Endothelial cell of umbilical vein (primary cell): ENCODE data around the gene GAB1. TPM values are rescaled to one million over a fixed set of nuclear protein-coding genes. Genes with fewer than 3 reads are reported as not detected.

ENCODE experiments used
- BruUV-seq: library from RNA; stranded (reverse); fragments of 400-500 nt; replicated peaks from 2 replicates; lab custom pipeline; 2021; lab: Mats Ljungman, UMichigan
- CTCF ChIA-PET: fragments of 300-600, 350-600 bp; sonication (Branson Sonifier 250); formaldehyde crosslinking; loops from one replicate; lab custom pipeline; 2021; ENCODE audit warnings: antibody characterized with exemption, inconsistent platforms; lab: Charles Lee
- POLR2A ChIA-PET: fragments of 300-600, 350-600 bp; sonication (Branson Sonifier 250); formaldehyde crosslinking; loops from one replicate; lab custom pipeline; 2021; ENCODE audit warnings: antibody characterized with exemption, inconsistent platforms; lab: Charles Lee
- DNase-seq: peaks from one replicate; pipeline ENCODE4 v3.0.0-alpha.2; 2011; ENCODE audit warnings: low read depth, low spot score
- FAIRE-seq: peaks from 2 replicates; lab custom pipeline; 2011; peaks lifted over from hg19 to GRCh38; lab: Jason Lieb, UNC
- H2AFZ ChIP-seq: 2 replicates; pipeline ENCODE4 v1.6.0; 2012; ENCODE audit warnings: low read depth, low read length, control low read depth, inconsistent platforms
- H3K27ac ChIP-seq: 2 replicates; pipeline ENCODE4 v1.5.1; 2011; ENCODE audit warnings: low read depth, mild to moderate bottlenecking, control low read depth, low read length, moderate library complexity; ENCODE audit not compliant: insufficient read depth
- H3K27me3 ChIP-seq, 2 experiments: 2 replicates each; pipeline versions ENCODE4 v1.6.0 to v1.6.1; 2011; ENCODE audit warnings: low read length in 2 of 2, mixed read lengths in 1 of 2; ENCODE audit not compliant: control insufficient read depth in 2 of 2, insufficient read depth in 2 of 2
- H3K36me3 ChIP-seq, 2 experiments: 2 replicates in 1 of 2; 3 replicates in 1 of 2; pipeline ENCODE4 v1.5.1; 2011; ENCODE audit warnings: low read length in 2 of 2, mild to moderate bottlenecking in 1 of 2, moderate library complexity in 1 of 2; ENCODE audit not compliant: control insufficient read depth in 2 of 2, insufficient read depth in 2 of 2; ENCODE audit errors: extremely low read depth in 1 of 2
- H3K4me1 ChIP-seq: 3 replicates; pipeline ENCODE4 v1.5.1; 2011; ENCODE audit warnings: mild to moderate bottlenecking, low read length; ENCODE audit not compliant: control insufficient read depth, insufficient read depth; ENCODE audit errors: extremely low read depth
- H3K4me2 ChIP-seq: 2 replicates; pipeline ENCODE4 v1.6.1; 2011; ENCODE audit warnings: low read length, control low read depth, mixed read lengths; ENCODE audit not compliant: insufficient read depth
- H3K4me3 ChIP-seq, 3 experiments: fragments of 200-600 bp in 1 of 3; sonication (generic), shearing (Covaris generic) in 1 of 3; replicated peaks in 1 of 3; 2 replicates each; pipeline ENCODE4 v1.5.1; 2011 to 2016; ENCODE audit warnings: control low read depth in 3 of 3, low read length in 3 of 3, mild to moderate bottlenecking in 2 of 3, inconsistent platforms in 1 of 3, low read depth in 1 of 3, moderate library complexity in 1 of 3; ENCODE audit not compliant: insufficient read depth in 1 of 3
- H3K79me2 ChIP-seq: 2 replicates; pipeline ENCODE4 v1.6.0; 2012; ENCODE audit warnings: low read length, inconsistent platforms; ENCODE audit not compliant: control insufficient read depth, insufficient read depth
- H3K9ac ChIP-seq: replicated peaks from 2 replicates; pipeline ENCODE3; 2011; ENCODE audit warnings: low read length, control low read depth; ENCODE audit not compliant: insufficient read depth; ENCODE audit errors: extremely low read depth
- H3K9me1 ChIP-seq: replicated peaks from 3 replicates; pipeline ENCODE4 v1.6.0; 2011; ENCODE audit warnings: mild to moderate bottlenecking, low read length; ENCODE audit not compliant: control insufficient read depth, insufficient read depth; ENCODE audit errors: extremely low read depth
- H3K9me3 ChIP-seq: replicated peaks from 2 replicates; pipeline ENCODE4 v1.5.1; 2012; ENCODE audit warnings: low read length, inconsistent platforms; ENCODE audit not compliant: control insufficient read depth, insufficient read depth
- H4K20me1 ChIP-seq: replicated peaks from 2 replicates; pipeline ENCODE3; 2011; ENCODE audit warnings: mild to moderate bottlenecking, low read length; ENCODE audit not compliant: control insufficient read depth, insufficient read depth; ENCODE audit errors: extremely low read depth
- EZH2 ChIP-seq: IDR thresholded peaks from 2 replicates; pipeline ENCODE4 v1.6.1; 2012; ENCODE audit warnings: borderline replicate concordance, low read depth, mild to moderate bottlenecking, moderate library complexity, low read length, inconsistent platforms; ENCODE audit not compliant: severe bottlenecking
- FOS ChIP-seq: IDR thresholded peaks from 2 replicates; pipeline ENCODE4 v1.6.1; 2011; ENCODE audit warnings: mild to moderate bottlenecking, low read length, moderate library complexity, borderline replicate concordance; ENCODE audit not compliant: insufficient read depth
- GATA2 ChIP-seq: IDR thresholded peaks from 2 replicates; pipeline ENCODE4 v1.7.0; 2011; ENCODE audit warnings: low read depth, mild to moderate bottlenecking, moderate library complexity, mixed read lengths, low read length; ENCODE audit not compliant: insufficient read length, insufficient read depth
- JUN ChIP-seq: IDR thresholded peaks from 2 replicates; pipeline ENCODE4 v1.6.1; 2011; ENCODE audit warnings: borderline replicate concordance, low read depth; ENCODE audit not compliant: insufficient read length, insufficient read depth
- POLR2A ChIP-seq: IDR thresholded peaks from 2 replicates; pipeline ENCODE4 v1.6.1; 2012; ENCODE audit warnings: low read depth, mild to moderate bottlenecking, control low read depth, low read length
- POLR2AphosphoS5 ChIP-seq: IDR thresholded peaks from 2 replicates; pipeline ENCODE4 v1.6.1; 2012; ENCODE audit warnings: low read depth, mild to moderate bottlenecking, control low read depth, low read length, moderate library complexity; ENCODE audit not compliant: insufficient read depth
- dilution Hi-C: fragments of 300-500 bp; cut with MboI; formaldehyde crosslinking; loops from one replicate; pipeline ENCODE4 v1.15.0; 2019; ENCODE audit warnings: low sequenced_read_pairs; ENCODE audit not compliant: extremely low pct_ligation_motif_present
- intact Hi-C: fragments of 100-400 bp; cut with micrococcal nuclease; formaldehyde crosslinking; loops from one replicate; pipeline ENCODE4 v1.10.0; 2022
- polyA plus RNA-seq, 4 experiments: library from polyadenylated mRNA; depleted of rRNA in 3 of 4; stranded (reverse) in 3 of 4; unstranded in 1 of 4; fragments of >200 nt; gene quantifications; 2 replicates each; pipeline versions ENCODE4 v1.2.1 to v1.2.3, GENCODE V29; 2011 to 2012; ENCODE audit warnings: missing spikeins in 1 of 4
- total RNA-seq: library from RNA; stranded (reverse); gene quantifications from 2 replicates; pipeline ENCODE4 v1.2.3, GENCODE V29; 2021

GAB1 gene
- total and polyA plus RNA-seq, 2 donors (not counting 3 experiments of a cell fraction or from before 2014, with no cell fraction given) = 9.3 to 37.7 TPM

GRCh38 chr4:143359644-143360193 lies 23.0 kb downstream of the GAB1 start:
- Histone ChIP-seq H3K9ac (no peak overlapping the region), H3K9me3 (no peaks in the 10 kb centered on the region), H3K36me3 (no peaks in the 10 kb centered on the region), H3K4me2 (peak overlapping the region; percentile 76), H2AFZ (no peak overlapping the region), H3K27me3 (no peaks in the 10 kb centered on the region), H3K27ac (peak overlapping the region; percentile 54), H3K9me1 (no peaks in the 10 kb centered on the region), H3K4me1 (peaks cover 26% of the 10 kb centered on the region), H3K4me3 (no peak overlapping the region), H3K79me2 (no peaks in the 10 kb centered on the region), H4K20me1 (no peaks in the 10 kb centered on the region)
- TF ChIP-seq EZH2 (no peak), JUN (no peak), POLR2A (no peak), FOS (no peak), POLR2AphosphoS5 (no peak), GATA2 (no peak)
- intact Hi-C loops (loop anchor here (1.0 kb wide), 3 partner anchors 22 to 154 kb away; partner anchors contain the start of genes GAB1 and SMARCA5), dilution Hi-C loops (no loop called here)
- no TSS peak for BruUV-seq
- CTCF ChIA-PET = interaction anchor here (1.1 to 1.2 kb wide), 2 partner anchors 16 to 19 kb away, joined by 4 to 7 read pairs; no protein-coding TSS in a partner anchor
- POLR2A ChIA-PET = no interaction called here
- no peak for FAIRE-seq
- no peak for DNase-seq
